Tibial nerve (tissue), 4 donors: Measurements from ENCODE around the gene NUBP1. TPM values are rescaled to one million over a fixed set of nuclear protein-coding genes. Genes with fewer than 3 reads are reported as not detected.

Experiments used
- DNase-seq, 2 donors: peaks; one replicate each; pipeline ENCODE4 v3.0.0-alpha.2; 2019; ENCODE audit warnings: low spot score in 2 of 2
- H3K27ac ChIP-seq, 4 donors: fragments of 200-600 bp; sonication (generic) in 3 of 4; one replicate each; pipeline ENCODE4 v1.5.1; 2017 to 2019; ENCODE audit warnings: mild to moderate bottlenecking in 1 of 4
- H3K27me3 ChIP-seq, 2 donors: fragments of 200-600 bp; sonication (generic) in 1 of 2; one replicate each; pipeline versions ENCODE4 v1.5.1 to v1.6.0; 2017 to 2019
- H3K36me3 ChIP-seq, 3 donors: fragments of 200-600 bp; sonication (generic); one replicate each; pipeline ENCODE4 v1.5.1; 2018 to 2019
- H3K4me1 ChIP-seq, 4 donors: fragments of 200-600 bp; sonication (generic) in 3 of 4; one replicate each; pipeline ENCODE4 v1.5.1; 2017 to 2019
- H3K4me3 ChIP-seq, 4 donors: fragments of 200-600 bp; sonication (generic) in 3 of 4; one replicate each; pipeline ENCODE4 v1.5.1; 2017 to 2019; ENCODE audit warnings: mild to moderate bottlenecking in 1 of 4, moderate library complexity in 1 of 4
- H3K9me3 ChIP-seq, 4 donors: fragments of 200-600 bp; sonication (generic) in 3 of 4; one replicate each; pipeline ENCODE4 v1.5.1; 2017 to 2019
- EP300 ChIP-seq, 2 donors: sonication (generic); formaldehyde crosslinking; IDR thresholded peaks; one replicate each; pipeline ENCODE4 v1.6.1; 2017; ENCODE audit warnings: antibody characterized with exemption in 2 of 2, mild to moderate bottlenecking in 1 of 2
- POLR2A ChIP-seq, 2 donors: fragments of 450-650 bp; IDR thresholded peaks; one replicate each; pipeline ENCODE4 v1.6.1; 2017; ENCODE audit warnings: antibody characterized with exemption in 2 of 2, mild to moderate bottlenecking in 2 of 2, moderate library complexity in 2 of 2
- WGBS, 2 donors: methylation state at CpG; one replicate each; pipeline ENCODE4 v1.1.5; 2018; 5-methylcytosine and 5-hydroxymethylcytosine counted together
- small RNA-seq: library from RNA; depleted of rRNA; stranded (forward); fragments of <200 nt; gene quantifications from one replicate; pipeline ENCODE3, GENCODE V24; 2016
- total RNA-seq, 4 donors: library from RNA; depleted of rRNA; stranded (reverse); fragments of >200 nt; gene quantifications; one replicate each; pipeline ENCODE4 v1.1.0, GENCODE V29; 2016
- TF ChIP-seq, protein P1 (sequence below), 5 experiments: fragments of 200-600 bp in 3 of 5; fragments of 450-650 bp in 2 of 5; sonication (generic) in 3 of 5; IDR thresholded peaks; one replicate each; pipeline ENCODE4 v1.5.1; 2016 to 2019; ENCODE audit warnings: antibody characterized with exemption in 5 of 5, mild to moderate bottlenecking in 3 of 5, moderate library complexity in 2 of 5

The NUBP1 gene
- total RNA-seq, 4 donors from 2014 or later = 13.6 to 20.5 (median 17.2) TPM

GRCh38 chr16:10812312-10813098 is 68.9 kb downstream of the NUBP1 start:
- WGBS, 2 donors = 50 to 55% methylated on average over 6 of the region's 6 CpGs
- Histone ChIP-seq H3K27me3 (no peaks in the 10 kb centered on the region), H3K9me3 (no peaks in the 10 kb centered on the region), H3K27ac (no peak overlapping the region), H3K4me1 (no peaks in the 10 kb centered on the region), H3K36me3 (no peaks in the 10 kb centered on the region), H3K4me3 (no peak overlapping the region)
- TF ChIP-seq EP300 (IDR thresholded peaks at IDR 0.05) = no peak
- no peak for TF ChIP-seq POLR2A (IDR thresholded peaks at IDR 0.05)
- TF ChIP-seq, protein P1, sequence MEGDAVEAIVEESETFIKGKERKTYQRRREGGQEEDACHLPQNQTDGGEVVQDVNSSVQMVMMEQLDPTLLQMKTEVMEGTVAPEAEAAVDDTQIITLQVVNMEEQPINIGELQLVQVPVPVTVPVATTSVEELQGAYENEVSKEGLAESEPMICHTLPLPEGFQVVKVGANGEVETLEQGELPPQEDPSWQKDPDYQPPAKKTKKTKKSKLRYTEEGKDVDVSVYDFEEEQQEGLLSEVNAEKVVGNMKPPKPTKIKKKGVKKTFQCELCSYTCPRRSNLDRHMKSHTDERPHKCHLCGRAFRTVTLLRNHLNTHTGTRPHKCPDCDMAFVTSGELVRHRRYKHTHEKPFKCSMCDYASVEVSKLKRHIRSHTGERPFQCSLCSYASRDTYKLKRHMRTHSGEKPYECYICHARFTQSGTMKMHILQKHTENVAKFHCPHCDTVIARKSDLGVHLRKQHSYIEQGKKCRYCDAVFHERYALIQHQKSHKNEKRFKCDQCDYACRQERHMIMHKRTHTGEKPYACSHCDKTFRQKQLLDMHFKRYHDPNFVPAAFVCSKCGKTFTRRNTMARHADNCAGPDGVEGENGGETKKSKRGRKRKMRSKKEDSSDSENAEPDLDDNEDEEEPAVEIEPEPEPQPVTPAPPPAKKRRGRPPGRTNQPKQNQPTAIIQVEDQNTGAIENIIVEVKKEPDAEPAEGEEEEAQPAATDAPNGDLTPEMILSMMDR (IDR thresholded peaks at IDR 0.05) = no peak
- DNase-seq = no peak

DNA sequence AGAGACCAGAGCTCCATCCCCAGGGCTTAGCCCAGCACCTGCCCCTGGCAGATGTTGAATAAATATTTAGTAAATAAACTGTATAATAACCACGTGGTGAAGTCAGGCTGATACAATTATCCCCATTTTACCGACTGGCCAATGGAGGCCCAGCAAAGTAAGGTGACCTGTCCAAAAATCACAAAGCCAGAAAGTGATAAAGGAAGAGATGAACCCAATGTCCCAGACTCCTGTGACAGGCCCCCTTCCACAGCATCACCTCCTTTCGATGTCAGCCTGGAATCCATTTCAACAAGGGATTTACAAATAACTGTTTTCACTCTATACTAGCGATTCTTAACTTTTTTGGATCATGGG is 69.4 kb downstream of the NUBP1 start:
- DNase-seq = no peak
- WGBS, 2 donors = 72 to 76% methylated on average over 4 of the region's 4 CpGs

GRCh38 chr16:10817514-10817913 is 73.9 kb downstream of the NUBP1 start:
- TF ChIP-seq, protein P1 (IDR thresholded peaks at IDR 0.05) = no peak
- no peak for TF ChIP-seq EP300 (IDR thresholded peaks at IDR 0.05)
- TF ChIP-seq POLR2A (IDR thresholded peaks at IDR 0.05) = no peak
- 100% methylated on average over 1 of the region's 1 CpG for whole genome bisulfite sequencing, 2 donors

More for the DNA sequence above, 69.4 kb downstream of the NUBP1 start:
- no peak for TF ChIP-seq POLR2A (IDR thresholded peaks at IDR 0.05)
- TF ChIP-seq, protein P1 (IDR thresholded peaks at IDR 0.05) = no peak
- no peak for TF ChIP-seq EP300 (IDR thresholded peaks at IDR 0.05)
- peaks cover 0 to 4% of the 10 kb centered on the region in 2 donors for H3K27me3 ChIP-seq
- H3K36me3 ChIP-seq = no peaks in the 10 kb centered on the region
- H3K4me3 ChIP-seq = no peak overlapping the region
- no peaks in the 10 kb centered on the region for H3K9me3 ChIP-seq
- H3K4me1 ChIP-seq = peaks cover 0 to 2% (median 0%) of the 10 kb centered on the region in 4 donors
- no peak overlapping the region for H3K27ac ChIP-seq

DNA sequence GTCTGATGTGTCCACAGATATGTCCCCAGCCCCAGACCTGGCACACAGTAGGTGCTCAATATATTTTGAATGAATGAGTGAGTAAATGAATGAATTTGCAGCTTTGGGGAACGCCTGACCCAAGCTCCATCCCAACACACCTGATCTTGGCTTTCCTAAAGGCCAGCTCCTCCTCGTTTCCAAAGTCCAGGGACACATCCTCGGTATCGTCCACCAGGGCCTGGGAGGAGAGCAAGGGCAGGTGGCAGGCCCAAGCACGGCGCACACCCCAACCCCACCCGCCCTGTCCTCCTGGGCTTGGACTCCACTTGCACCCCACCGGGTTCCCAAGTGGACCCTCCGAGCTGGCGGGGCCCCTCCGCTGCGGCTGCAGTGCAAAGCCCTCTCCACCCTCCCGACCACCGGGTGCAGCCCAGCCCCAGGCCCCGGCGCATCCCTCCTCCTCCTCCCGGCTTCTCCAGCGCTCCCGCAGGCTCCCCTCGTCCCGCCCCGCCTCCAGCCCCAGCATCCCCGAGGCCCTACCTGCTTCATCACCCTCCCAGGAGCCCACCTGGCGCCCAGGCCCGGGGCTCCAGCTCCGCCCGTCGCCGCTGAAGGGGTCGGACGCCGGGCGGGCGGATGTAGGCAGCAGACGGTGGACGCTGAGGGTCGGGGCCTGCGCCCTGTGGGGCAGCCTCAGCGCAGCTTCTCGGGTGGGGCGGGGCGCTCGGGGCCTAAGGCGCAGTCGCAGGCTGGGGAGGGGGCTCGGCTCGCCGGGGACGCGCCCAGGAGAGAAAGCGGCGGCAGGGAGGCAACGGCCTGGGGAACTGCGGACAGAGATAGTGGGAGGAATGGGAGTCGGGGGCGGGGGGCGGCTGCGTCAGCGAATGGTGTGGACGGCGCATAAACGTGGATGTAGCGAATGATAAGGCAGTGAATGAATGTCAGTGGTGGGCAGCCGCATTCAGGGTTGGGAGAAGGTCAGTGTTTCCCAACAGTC is 74.6 kb downstream of the NUBP1 start, which contains the start of gene TVP23A:
TSS of gene TVP23A (minus strand) at position 832 of the 979 bp plus-strand sequence. CDS start at position 531, 301 bp downstream.
- TF ChIP-seq, protein P1 (IDR thresholded peaks at IDR 0.05) = no peak
- TF ChIP-seq EP300 (IDR thresholded peaks at IDR 0.05) (no peak), POLR2A (IDR thresholded peaks at IDR 0.05) (no peak)
- Histone ChIP-seq H3K4me1 (peaks cover 0 to 8% (median 3%) of the 10 kb centered on the region in 4 donors), H3K27me3 (peaks cover 0 to 10% of the 10 kb centered on the region in 2 donors), H3K4me3 (peak within 1 kb of the TSS; percentile 15 to 39 (median 34)), H3K27ac (no peak within 1 kb of the TSS), H3K9me3 (no peaks in the 10 kb centered on the region), H3K36me3 (no peaks in the 10 kb centered on the region)
- WGBS, 2 donors = 17 to 45% methylated on average over 38 to 43 of the region's 64 CpGs
- DNase-seq = no peak

More at GRCh38 chr16:10817514-10817913, 73.9 kb downstream of the NUBP1 start:
- no peak for DNase-seq
- Histone ChIP-seq H3K36me3 (no peaks in the 10 kb centered on the region), H3K4me3 (no peak overlapping the region), H3K9me3 (no peaks in the 10 kb centered on the region), H3K4me1 (peaks cover 0 to 8% (median 3%) of the 10 kb centered on the region in 4 donors), H3K27ac (no peak overlapping the region), H3K27me3 (peaks cover 0 to 10% of the 10 kb centered on the region in 2 donors)

Small RNA genes lying within 50 kb of the gene (small RNA-seq; reads per million reads assigned to genes)
- gene MTND4LP24 = not detected
- not detected for gene MTND6P33

Other genes starting within 250 kb of the NUBP1 start
- gene EMP2, start 163.2 kb upstream of the NUBP1 start, total RNA-seq = 10 to 100 TPM; 60.5 to 72.1 (median 65.5) TPM
- not detected for gene TEKT5, start 48.9 kb upstream of the NUBP1 start, total RNA-seq
- 1 to 10 TPM in 1 of 4 donors, under 1 TPM in 2, not detected in 1; 0.20 to 3.1 (median 0.60) TPM for gene TVP23A, start 75.0 kb downstream of the NUBP1 start, total RNA-seq
- 10 to 100 TPM in 3 of 4 donors, 1 to 10 TPM in 1; 7.5 to 38.7 (median 17.8) TPM for gene CIITA, start 133.4 kb downstream of the NUBP1 start, total RNA-seq
- 10 to 100 TPM; 74.4 to 96.3 (median 85.5) TPM for gene DEXI, start 198.6 kb downstream of the NUBP1 start, total RNA-seq
- 10 to 100 TPM; 37.4 to 70.2 (median 55.2) TPM for gene CLEC16A, start 200.7 kb downstream of the NUBP1 start, total RNA-seq